NCI-H82 (cell line): ENCODE results near the gene HIVEP2.

ENCODE experiments used
- DNase-seq: peaks from one replicate; lab custom pipeline; 2025; lab: John Stamatoyannopoulos, UW

Gene HIVEP2

DNA sequence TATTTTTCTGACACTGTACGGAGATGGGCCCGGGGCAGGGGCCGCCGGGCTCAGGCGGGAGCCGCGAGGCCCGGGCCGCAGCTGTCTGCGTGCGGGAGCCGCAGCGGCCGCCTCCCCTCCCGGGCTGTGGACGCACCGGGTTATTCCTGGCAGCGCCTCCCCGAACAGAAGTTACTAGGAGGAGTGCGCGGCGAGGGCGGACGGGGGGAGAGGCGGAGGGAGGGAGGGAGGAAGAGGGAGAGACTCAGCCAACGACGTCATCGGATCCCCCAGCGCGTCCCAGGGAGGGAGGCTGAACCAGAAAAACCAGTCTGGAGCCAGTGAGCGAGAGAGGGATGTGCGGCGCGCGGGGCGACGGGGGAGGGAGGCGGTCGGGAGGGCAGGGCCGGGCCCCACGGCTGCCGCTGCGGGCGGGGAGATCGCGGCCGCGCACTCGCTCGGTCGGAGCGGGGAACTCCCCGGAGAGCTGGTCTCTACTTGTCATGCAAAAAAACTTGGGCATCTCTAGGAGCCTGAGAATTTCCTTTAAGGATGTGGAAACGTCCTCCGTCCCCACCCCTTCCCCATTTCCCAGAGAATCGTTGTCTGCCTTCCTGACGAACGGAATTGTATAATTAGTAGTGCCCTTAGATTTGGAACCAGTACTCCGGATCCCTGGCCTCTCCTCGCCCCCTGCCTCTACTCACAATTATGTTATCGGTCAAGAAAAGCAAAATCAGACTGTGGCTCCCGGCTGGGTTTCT is 1.4 kb upstream of the HIVEP2 start:
- DNase-seq: peak; percentile 95

DNA sequence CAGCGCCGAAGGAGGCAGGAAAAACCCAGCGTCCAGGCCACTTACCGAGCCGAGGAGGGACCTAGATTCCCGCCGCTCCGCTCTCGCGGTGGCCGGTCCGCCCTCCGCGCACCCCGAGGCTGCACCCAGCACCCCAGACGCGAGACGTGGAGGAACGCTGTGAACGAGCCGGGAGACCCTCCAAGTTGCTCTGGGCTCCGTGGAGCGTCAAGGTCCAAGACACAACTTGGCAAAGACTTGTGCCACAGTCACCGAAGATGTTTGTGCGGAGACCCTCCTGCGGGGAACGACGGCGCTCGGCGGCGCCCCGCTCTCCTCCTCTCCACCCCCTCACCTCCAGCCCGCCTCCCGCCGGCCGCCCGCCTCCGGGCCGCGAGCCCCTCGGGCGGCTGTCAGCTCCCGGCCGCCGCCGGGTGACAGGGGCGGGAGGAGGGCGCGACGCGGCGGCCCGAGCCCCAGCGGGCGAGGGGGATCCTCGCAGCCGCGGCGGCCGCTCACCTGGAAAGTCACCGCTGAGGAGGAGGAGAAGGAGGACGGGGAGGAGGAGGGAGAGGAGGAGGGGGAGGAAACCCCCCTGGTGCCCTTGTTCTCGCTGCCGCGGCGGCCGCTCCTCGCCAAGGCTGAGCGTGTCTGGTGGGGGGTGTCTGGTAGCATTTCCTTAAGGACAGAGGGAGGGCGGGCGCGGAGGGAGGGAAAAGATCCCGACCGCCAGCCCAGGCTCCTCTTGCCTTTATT is 637 bp upstream of the HIVEP2 start:
- peak; percentile 78 for DNase-seq

DNA sequence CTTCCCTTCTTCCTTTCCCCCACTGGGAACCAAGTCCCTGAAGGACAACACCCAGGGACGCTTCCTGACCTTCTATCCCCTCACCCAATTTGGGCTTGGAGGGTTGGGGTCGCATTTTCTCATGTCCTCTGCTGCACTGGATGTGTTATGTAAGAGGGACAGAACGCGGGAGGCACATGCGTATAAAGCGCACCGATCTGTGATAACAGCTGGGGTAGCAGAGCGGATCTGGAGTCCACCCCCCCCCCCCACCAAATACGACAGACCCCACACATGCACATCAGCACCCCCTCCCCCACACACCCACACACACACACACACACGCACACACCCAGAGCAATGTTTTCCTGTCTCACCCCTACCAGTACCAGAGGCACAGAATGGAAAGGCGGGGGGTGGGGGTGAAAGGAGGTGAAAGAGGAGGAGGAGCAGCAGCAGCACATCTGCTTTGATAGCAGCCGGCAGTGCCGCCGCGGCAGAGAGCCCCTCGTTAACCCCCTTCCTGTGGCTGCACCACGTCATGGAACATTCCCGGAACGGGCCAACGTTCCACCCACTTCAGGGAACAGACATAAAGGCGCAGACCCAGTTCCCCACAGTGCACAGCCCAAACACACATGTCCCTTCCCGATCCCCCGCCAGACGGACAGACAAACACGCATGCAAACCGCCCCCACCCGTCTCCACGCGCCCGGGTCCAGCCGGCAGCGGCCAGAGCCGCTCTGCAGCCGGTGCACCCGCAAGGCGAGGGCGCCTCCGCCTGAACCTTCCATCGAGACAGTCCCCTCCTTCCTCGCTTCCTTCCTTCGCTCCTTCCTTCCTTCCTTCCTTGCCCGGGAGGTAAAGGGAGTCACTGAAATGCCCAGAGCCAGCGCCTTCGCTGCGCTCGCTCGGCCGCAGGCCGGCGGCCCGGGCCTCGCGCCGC is 590 bp downstream of the HIVEP2 start:
- peak; percentile 72 for DNase-seq

DNA sequence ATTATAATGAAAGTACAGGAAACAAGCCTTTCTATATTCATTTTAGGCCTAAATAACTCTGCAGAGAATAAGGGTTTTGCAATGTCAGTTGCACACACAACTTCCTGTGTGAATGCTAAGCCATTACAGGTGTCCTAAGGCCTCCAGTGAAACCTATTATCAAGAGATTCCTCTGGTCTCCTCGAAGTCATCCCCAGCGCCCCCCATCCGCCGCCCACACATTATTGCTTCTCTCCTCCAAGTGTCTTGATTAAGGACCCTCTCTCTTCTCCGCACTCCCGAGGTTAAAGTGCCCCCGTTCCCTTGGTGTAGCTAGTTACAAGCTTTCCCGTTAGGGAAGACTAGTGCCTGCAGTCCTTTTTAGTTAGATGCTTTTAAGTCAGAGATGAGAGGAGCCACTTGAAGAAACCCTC is 1.3 kb downstream of the HIVEP2 start:
- no peak for DNase-seq

DNA sequence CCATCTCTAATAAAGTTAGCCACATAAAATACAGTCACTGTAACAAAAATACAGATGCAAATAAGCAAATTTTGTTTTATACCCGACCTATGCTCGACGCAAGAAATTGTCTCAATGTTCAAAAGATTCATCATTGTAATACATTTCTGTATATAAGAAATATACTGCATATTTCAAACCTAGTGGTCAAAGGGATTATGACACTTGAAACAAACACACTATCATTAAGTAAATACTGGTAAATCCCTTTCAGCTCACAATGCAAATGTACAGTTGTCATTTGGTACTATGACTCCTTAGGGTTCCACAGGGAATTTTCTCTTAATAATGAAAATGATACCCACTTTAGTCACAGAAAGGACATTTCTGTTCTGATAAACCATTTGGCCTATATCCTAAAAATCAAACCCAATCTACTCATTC is 2.2 kb downstream of the HIVEP2 start:
- DNase-seq: peak; percentile 38

DNA sequence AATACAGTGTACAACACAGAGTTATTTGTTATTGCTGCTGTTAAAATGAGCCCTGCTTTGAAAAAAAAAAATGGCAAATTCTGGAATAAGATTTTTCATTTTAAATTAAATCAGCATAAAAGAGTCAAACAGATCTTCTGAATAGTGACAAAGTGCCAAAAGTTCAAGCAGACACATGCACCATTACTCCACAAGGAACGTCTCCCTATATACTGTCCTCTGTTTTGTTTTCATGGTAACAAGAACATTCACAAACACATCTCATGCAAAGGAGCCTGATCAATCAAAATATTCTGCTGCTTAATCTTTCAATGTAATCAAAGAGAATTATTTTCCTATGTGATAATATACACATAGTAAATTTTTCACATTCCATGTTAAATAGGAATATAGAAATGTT is 2.7 kb downstream of the HIVEP2 start:
- no peak for DNase-seq

DNA sequence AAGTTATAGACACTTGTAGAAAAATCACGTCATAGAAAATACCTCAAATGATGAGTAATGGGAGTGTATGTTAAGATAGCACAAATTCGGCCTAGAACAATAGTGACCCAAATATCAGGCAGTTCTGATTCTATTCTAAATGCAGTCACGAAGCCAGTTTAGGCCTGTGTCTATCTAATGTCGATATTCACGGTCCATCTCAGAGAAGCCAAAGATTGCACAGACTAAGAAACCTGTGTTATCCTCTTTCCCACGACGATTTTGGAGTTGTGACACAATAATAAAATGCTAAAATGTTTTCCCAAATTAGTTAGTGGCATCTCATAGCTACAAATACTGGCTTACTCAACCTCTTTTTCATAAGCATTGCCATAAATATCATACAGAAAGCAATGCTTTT is 4.0 kb downstream of the HIVEP2 start:
- no peak for DNase-seq

DNA sequence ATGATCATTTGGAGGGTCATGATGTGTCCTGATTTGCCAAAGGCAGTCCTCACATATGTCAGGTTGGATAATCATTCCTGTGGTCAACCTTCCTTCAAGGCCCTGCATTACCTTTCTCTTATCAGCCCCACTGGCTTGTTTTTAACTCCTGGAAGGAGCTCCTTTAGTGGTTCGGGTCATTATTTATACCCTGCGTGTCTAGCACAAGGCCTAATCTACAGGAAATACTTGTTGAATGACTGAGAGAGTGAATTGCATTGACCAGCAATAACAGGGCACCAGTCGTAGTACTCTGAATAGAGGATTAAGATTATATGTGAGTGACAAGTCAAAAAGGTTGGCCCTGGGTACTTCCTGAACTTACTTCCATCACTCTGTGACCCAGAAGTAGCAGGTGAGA is 4.5 kb downstream of the HIVEP2 start:
- no peak for DNase-seq

DNA sequence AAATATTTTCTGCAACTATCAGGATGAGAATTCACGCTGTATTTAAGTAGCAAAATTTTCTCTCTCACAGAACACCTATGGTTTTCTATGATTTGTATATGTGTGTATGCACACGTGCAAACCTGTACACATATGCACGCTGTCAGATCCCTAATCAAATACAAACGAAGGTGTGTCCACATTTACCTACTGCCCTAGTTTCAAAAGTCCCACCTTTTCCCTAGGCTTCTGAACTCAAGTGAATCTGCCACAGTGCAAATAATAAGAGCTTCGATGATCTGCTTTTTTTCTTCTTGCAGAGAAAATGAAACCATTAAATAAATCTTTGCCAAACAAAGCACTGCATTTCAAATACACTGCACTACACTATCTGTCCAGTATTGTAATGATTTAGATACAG is 6.5 kb downstream of the HIVEP2 start:
- no peak for DNase-seq

DNA sequence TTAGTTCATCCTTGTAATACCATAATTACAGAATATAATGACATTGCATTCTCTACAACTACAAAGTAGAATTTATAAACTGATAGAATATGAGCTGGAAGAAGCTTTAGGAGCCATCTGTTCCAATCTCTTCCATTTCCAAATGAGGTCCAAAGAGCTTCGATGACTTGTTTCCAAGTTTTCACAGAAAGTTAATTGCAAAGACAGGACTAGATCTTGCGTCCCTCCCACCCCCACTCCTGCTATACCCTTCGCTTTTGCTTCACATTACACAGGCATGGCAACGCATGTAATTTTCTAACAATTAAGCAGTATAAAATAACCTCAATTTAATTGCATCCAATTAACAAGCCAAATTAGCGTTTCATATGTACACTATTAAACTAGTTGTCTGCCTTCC is 7.0 kb downstream of the HIVEP2 start:
- DNase-seq: peak; percentile 32

DNA sequence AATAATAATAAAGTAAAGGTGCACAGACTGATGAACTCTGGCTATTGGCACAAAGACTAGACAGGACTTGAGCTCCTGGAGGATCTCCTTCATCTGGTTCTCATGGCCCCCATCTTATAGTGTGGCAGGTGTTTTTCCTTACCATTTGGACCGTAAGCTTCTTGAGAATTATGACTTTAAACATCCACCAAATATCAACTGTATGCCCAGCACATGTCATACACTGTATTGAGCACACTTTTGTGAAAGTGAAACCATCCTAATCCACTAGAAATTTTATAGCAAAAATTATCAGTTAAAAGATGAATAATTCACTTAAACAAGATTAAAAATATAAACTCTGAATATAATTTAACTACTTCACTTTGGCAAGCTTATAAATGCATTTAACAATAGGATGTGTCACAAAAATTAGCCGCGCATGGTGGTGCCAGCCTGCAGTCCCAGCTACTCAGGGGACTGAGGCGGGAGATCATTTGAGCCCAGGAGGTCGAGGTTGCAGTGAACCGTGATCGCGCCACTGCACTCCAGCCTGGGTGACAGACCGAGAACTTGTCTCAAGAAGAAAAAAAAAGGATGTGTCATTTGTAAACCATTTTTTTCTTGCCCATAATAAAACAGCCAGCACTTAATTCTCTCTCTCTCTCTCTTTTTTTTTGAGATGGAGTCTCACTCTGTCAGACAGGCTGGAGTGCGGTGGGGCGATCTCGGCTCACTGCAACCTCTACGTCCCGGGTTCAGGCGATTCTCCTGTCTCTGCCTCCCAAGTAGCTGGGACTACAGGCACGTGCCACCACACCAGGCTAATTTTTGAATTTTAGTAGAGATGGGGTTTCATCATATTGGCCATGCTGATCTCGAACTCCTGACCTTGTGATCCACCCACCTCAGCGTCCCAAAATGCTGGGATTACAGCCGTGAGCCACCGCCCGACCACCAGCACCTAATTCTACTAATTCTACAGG is 9.1 kb downstream of the HIVEP2 start:
- DNase-seq: no peak

DNA sequence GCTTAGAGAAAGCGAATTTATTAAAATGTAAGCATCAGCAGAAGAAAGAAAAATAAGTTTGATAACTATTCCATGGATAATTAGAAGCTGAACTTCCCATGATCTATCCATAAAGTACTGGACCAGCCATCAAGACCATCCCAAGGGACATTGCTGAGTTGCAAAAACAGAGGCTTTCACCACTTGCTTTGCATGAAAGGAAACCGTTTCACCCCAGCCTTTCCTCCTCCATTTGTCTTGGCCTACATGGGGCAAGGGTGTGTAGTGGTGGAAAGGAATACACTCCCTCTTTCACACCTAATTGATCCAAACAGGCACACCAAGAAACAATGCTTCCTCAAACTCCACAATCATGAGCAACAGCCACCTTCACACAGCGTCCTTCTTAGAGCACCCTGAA is 10.4 kb downstream of the HIVEP2 start:
- DNase-seq: no peak

DNA sequence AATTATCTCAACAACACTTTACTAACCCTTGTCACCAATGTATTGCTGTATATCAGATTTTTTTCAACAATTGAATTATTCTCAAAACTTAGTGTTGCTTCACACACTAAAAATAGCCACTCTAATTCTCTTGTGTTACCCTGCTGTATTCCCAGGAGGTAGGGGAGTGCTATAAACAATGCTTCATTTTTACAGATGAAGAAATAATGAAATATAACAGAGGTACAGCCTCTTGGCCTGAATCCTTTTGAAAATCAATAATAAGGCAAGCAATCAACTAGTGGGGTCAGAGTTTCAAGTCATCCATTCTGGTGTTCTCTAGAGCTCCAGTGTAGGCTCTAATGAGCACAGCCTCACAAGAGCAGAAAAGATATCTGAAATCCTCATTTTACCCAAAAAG is 10.9 kb downstream of the HIVEP2 start:
- no peak for DNase-seq

DNA sequence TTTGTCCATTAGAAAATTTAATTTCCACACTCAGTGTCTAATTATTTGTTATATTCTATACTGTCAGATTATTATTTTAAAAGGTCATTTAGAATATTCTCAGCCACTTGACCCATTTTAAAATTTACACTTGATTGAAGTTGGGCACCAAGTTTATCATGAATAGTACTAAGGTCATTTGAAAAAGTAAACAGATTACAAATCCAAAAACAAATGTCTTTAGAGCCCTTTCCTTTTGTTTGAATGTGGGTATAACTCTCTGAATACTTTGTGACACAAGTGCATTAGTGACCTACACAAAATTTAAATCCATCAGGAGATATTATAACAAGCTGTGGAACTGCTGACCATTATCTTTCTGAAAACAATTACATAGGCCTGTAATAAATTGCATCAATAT is 11.3 kb downstream of the HIVEP2 start:
- no peak for DNase-seq

DNA sequence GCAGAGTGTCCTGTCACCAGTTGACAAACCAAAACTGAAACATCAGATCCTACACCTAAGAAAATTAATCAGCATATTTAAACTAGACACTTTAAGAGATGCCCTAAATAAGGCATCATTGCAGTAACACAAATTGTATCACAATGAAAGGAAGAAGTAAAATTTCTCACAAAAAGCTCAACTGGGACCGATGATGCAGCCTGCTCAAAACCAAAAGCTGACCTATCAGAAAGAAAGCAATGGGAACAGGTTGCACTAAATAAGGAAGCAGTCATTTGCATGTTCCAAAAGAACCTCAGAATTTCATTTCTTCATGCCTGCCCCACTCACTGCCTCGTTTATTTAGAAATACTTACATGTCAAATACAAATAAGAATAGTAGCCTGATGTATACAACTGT is 12.1 kb downstream of the HIVEP2 start:
- DNase-seq: no peak

DNA sequence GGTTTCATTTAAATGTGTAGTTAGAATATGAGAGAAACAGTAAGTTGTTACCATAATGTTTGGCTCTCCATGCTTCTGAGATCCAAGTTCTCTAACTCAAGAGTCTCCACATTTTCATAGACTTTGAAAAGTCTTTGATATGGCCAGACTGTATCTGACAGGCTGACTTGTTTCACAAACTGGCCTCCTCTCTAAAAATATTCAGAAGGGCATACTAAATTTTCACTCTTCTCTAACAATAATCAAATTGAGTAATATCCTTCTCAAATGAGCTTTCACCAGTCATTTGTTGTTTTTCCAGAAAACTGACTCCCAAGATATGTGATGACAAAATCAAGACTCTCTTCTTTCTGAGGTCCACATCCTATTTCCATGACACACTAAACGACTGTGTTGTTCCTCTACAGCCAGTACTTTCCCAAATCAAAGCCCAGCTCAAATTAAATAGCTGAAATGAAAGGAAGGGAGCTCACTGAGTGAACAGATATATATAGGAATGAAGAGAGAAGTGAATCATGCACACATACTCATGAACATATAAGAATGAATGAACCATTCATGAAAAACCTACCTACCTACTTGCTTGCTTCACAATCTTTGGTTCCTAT is 15.1 kb downstream of the HIVEP2 start:
- DNase-seq: no peak

DNA sequence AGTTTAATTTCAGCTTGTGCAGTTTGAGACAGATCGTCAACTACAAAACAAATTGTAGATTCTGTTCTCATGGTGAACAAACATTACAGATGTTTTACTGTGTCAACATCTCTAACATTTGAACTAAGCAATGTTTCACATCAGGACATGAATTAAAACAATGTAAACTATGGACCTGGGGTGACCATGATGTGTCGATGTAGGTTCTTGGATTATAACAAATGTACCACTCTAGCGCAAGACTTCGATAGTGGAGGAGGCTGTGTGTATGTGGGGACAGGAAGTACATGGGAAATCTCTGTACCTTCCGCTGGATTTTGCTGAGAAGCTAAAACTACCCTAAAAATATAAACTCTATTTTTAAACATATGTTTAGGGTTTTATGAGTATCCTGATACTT is 17.1 kb downstream of the HIVEP2 start:
- no peak for DNase-seq

DNA sequence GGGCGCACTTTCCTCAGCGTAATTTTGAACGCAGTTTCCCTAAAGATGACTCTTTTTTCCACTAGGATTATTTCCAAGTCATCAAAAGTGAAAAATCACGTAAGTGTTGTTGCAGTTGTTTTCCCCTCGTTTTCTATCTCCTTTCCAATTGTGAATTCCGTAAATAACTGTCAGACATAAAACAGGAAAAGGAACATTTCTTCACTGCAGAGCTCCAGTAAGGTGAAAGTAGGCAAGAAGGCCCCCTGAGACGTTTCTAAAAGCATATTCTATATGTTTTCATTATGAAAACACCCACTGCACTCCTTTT is 17.8 kb downstream of the HIVEP2 start:
- DNase-seq: no peak

DNA sequence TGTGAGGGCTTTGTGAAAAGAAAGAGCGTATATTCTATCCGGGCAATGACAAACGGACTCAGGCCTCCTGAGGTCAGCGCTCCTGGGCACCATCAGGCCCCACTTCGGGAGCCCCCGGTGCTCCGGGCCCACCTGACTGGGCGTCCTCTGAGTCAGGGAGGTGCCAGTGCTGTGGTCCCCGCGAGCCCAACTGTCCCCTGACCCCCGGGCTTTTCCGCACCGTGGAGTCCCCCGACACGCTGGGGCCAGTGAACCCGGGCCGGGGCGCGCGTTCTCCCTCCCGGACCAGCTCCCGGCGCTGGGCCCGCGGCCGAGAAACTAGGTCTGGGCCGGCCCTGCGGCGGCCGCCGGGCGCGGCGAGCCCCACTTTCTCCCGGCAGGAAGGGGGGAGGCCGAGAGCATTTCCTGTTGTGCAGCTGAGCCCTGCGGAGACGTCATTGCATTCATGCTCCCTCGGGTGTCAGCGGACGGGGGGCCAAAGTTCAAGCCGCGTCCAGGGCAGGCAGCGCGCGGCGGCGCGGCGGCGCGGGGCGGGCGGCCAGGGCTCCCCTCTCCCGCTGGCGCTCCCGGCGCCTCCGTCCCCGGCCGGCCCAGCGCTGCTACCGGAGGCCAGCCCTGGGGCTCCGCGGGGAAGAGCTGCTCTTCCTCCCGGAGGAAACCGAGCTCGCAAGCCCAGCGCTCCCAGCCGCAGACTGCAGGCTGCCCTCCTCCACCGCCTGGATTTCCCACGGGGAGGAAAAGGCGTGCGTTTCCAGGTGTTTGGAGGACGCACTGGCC is 18.3 kb downstream of the HIVEP2 start:
- DNase-seq: peak; percentile 34

DNA sequence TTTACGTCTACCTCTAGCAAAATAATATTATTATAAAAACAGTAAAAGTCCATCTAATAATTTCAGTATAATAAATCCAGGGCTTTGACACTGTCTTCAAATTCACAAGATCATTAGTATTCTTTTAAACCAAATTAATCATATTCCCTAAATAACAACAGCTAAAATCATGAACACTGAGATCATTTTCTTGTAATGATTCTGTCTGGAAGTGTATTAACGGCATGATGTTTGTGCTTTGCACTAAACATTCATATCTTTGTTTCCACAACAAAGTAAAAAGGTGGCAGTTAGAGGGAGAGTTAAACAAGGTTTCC is 18.8 kb downstream of the HIVEP2 start:
- DNase-seq: no peak
